Mucosa of descending colon (tissue), 3 donors: Measurements from ENCODE around the gene DNAH11. TPM values are rescaled to one million over a fixed set of nuclear protein-coding genes. Genes with fewer than 3 reads are reported as not detected.

Experiments used
- ATAC-seq: fragments of 200-7000 bp; cut with Tn5 transposase; one replicate; pipeline ENCODE4 v1.9.1; 2020; ENCODE audit warnings: mild to moderate bottlenecking, moderate library complexity
- DNase-seq, 3 donors: peaks; one replicate each; pipeline ENCODE4 v3.0.0-alpha.2; 2020
- H3K36me3 ChIP-seq: fragments of 200-600 bp; one replicate; pipeline ENCODE4 v1.8.0; 2021; ENCODE audit warnings: low read depth, mild to moderate bottlenecking
- H3K4me1 ChIP-seq: fragments of 200-600 bp; one replicate; pipeline ENCODE4 v1.8.0; 2021; ENCODE audit warnings: low read depth, mild to moderate bottlenecking
- H3K4me3 ChIP-seq: fragments of 200-600 bp; one replicate; pipeline ENCODE4 v1.8.0; 2021; ENCODE audit warnings: mild to moderate bottlenecking
- H3K9me3 ChIP-seq: fragments of 200-600 bp; one replicate; pipeline ENCODE4 v1.8.0; 2021; ENCODE audit warnings: mild to moderate bottlenecking
- CTCF ChIP-seq: fragments of 200-600 bp; IDR thresholded peaks from one replicate; pipeline ENCODE4 v1.8.0; 2022; ENCODE audit warnings: antibody characterized with exemption, mild to moderate bottlenecking
- intact Hi-C, 2 donors: fragments of 100-400 bp; cut with DNase I in 1 of 2; cut with micrococcal nuclease in 1 of 2; formaldehyde crosslinking; loops; one replicate each; pipeline versions ENCODE4 v1.11.0 to v1.11.1; 2022; cut with DNase I, micrococcal nuclease
- total RNA-seq, 3 donors: library from RNA; stranded (reverse); fragmentation: NEBNext Ultra II Directional in 2 of 3; extraction: Animal tissue kit (Norgen Biotek cat#: 25700) in 2 of 3; gene quantifications; one replicate each; pipeline versions ENCODE4 v1.2.1 to v1.2.4, GENCODE V29; 2021 to 2023
- donor health status: DM: no; HTN: no; CAD: no; lungs with moderate emphysema.
- donor health status: DM: no; HTN: no; CAD: no.
- donor health status: DM: no; HTN: yes; CAD: no.

DNAH11 gene
- total RNA-seq, 3 donors from 2014 or later = 0.02 to 0.47 (median 0.03) TPM

- H3K9me3 ChIP-seq = no peaks in the 10 kb centered on the region
- ATAC-seq (no peak), DNase-seq (no peak)
- no peaks in the 10 kb centered on the region for H3K36me3 ChIP-seq
- no peak for TF ChIP-seq CTCF
- no peaks in the 10 kb centered on the region for H3K4me1 ChIP-seq
- no peak overlapping the region for H3K4me3 ChIP-seq
- intact Hi-C loops = no loop called here
Observed at GRCh38 chr7:21805791-21806190, 263.0 kb downstream of the DNAH11 start.

GRCh38 chr7:21806388-21806787 is 263.5 kb downstream of the DNAH11 start:
- intact Hi-C loops = no loop called here
- DNase-seq (no peak), ATAC-seq (no peak)
- Histone ChIP-seq H3K4me3 (no peak overlapping the region), H3K4me1 (no peaks in the 10 kb centered on the region), H3K9me3 (no peaks in the 10 kb centered on the region), H3K36me3 (no peaks in the 10 kb centered on the region)
- TF ChIP-seq CTCF = no peak

- no peak for TF ChIP-seq CTCF
- Histone ChIP-seq H3K9me3 (no peaks in the 10 kb centered on the region), H3K4me3 (no peak overlapping the region), H3K36me3 (no peaks in the 10 kb centered on the region), H3K4me1 (no peaks in the 10 kb centered on the region)
- ATAC-seq (no peak), DNase-seq (no peak)
- intact Hi-C loops = no loop called here
Observed at GRCh38 chr7:21819048-21819447, 276.2 kb downstream of the DNAH11 start.

GRCh38 chr7:21828841-21829240 is 286.0 kb downstream of the DNAH11 start:
- intact Hi-C loops = no loop called here
- H3K4me3 ChIP-seq = no peak overlapping the region
- no peak for TF ChIP-seq CTCF
- H3K4me1 ChIP-seq = no peaks in the 10 kb centered on the region
- ATAC-seq = no peak
- no peaks in the 10 kb centered on the region for H3K9me3 ChIP-seq
- H3K36me3 ChIP-seq = no peaks in the 10 kb centered on the region
- DNase-seq = no peak

- Histone ChIP-seq H3K36me3 (no peaks in the 10 kb centered on the region), H3K4me1 (no peaks in the 10 kb centered on the region), H3K9me3 (no peaks in the 10 kb centered on the region), H3K4me3 (no peak overlapping the region)
- TF ChIP-seq CTCF = no peak
- ATAC-seq (no peak), DNase-seq (no peak)
- intact Hi-C loops = no loop called here
Observed at GRCh38 chr7:21829731-21830130, 286.9 kb downstream of the DNAH11 start.

GRCh38 chr7:21844742-21845141 is 301.9 kb downstream of the DNAH11 start:
- intact Hi-C loops = no loop called here
- Histone ChIP-seq H3K9me3 (no peaks in the 10 kb centered on the region), H3K4me3 (no peak overlapping the region), H3K36me3 (no peaks in the 10 kb centered on the region), H3K4me1 (no peaks in the 10 kb centered on the region)
- DNase-seq (no peak), ATAC-seq (no peak)
- TF ChIP-seq CTCF = no peak
